ENCODE data around the gene ULK2.
"Not testable (repeated sequence)": the region's sequence is repeated elsewhere in the genome, so short reads cannot be mapped to it uniquely, and the experiment has no call there.

Gene ULK2

DNA sequence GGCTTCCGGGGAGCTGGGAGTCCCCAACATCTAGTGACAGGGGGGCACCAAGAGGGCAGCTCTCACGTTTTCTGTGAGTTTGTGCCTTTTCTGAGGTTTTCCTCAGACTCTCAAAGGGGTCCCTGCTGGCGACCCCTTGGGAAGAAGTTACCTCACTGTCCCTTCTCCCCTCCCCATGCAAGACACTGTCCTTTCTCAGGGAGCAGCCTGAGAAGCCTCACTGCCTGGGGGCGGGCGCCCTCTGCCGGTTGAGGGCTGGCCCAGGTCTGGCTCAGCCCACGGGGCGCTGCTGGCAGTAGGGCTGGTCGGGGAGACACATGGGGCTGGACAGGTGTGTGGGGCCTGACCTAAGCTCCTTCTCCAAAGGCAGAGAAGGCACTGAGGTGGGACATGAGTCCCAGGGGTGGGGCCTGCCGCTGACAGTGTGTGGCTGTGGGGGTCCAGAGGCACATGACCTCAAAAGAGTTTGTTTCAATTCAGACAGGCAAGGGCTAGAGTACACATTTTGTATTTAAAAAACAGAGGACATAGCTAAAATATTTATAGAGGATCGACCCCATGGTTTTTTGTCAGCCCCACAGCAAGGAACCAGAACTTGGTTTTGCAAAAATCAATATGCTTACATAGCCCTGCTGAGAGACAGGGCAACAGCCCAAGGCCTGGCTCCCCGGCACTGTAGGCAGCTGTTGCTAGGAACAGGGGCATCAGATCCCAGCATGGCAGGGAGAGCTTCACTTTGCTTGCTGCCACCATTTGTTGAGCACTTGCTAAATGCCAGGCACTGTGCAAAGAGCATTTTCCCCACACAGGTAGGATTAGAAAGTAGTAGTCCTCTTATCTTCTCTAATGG, 101.1 kb downstream of the ULK2 start:
- TF ChIP-seq, protein P1, sequence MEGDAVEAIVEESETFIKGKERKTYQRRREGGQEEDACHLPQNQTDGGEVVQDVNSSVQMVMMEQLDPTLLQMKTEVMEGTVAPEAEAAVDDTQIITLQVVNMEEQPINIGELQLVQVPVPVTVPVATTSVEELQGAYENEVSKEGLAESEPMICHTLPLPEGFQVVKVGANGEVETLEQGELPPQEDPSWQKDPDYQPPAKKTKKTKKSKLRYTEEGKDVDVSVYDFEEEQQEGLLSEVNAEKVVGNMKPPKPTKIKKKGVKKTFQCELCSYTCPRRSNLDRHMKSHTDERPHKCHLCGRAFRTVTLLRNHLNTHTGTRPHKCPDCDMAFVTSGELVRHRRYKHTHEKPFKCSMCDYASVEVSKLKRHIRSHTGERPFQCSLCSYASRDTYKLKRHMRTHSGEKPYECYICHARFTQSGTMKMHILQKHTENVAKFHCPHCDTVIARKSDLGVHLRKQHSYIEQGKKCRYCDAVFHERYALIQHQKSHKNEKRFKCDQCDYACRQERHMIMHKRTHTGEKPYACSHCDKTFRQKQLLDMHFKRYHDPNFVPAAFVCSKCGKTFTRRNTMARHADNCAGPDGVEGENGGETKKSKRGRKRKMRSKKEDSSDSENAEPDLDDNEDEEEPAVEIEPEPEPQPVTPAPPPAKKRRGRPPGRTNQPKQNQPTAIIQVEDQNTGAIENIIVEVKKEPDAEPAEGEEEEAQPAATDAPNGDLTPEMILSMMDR (IDR thresholded peaks at IDR 0.05): peak; percentile 89

DNA sequence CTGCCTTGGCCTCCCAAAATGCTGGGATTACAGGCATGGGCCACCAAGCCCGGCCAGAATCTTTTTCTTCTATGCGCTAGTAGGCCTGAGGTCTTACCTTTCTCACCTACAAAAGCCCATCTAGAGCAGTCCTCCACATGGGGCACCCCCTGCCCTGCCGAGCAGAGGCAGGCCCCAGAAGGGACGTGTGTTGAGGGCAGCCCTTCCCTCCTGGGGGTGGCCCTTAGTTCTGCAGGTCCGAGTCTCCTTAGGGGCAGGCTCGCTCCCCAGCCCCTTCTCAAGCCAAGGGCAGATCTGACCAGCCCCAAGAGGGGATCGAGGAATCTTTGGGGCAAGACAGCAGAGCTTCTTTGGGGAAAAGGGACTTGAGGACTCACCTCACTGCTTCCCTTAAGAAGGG, 101.7 kb downstream of the ULK2 start:
- H3K27ac ChIP-seq: no peak overlapping the region
- TF ChIP-seq, protein P1 (IDR thresholded peaks at IDR 0.05): no peak

More for the DNA sequence above, 101.1 kb downstream of the ULK2 start:
- no peak overlapping the region for H3K4me3 ChIP-seq
- peak; percentile 86 for DNase-seq (ENCODE audit: low spot score)
- H3K27ac ChIP-seq: no peak overlapping the region

DNA sequence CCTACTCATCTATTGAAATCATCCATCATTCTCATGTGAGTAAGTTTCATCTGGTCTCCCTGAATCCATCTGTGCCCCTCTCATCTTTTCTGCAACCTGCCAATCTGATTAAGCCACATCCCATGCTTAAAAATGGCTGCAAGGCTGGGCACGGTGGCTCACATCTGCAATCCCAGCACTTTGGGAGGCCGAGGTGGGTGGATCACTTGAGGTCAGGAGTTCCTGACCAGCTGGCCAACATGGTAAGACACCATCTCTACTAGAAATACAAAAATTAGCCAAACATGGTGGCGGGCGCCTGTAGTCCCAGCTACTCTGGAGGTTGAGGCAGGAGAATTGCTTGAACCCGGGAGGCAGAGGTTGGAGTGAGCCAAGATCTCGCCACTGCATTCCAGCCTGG, 103.7 kb downstream of the ULK2 start:
- DNase-seq (ENCODE audit: low spot score): peak; percentile 36
- not testable (repeated sequence) for H3K4me3 ChIP-seq, H3K27ac ChIP-seq

More for the DNA sequence above, 101.7 kb downstream of the ULK2 start:
- H3K4me3 ChIP-seq: no peak overlapping the region
- no peak for DNase-seq (ENCODE audit: low spot score)

DNA sequence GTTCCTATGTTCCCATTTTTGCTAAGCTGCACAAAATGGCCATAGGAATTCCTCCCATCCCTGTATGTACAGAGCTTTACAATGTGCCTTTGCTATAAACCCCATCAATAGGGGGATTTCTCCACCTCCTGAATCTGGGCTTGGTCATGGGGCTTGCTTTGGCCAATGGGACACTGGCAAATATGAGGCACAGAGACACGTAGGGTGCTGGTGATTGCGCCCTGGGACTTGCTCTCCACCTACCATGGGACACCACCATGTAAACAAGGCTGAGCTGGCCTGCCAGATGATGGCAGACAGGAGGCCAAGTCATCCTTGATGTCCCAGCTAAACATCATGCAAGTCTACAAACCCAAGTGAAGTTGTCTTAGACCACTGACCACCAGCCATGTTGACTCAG, 104.3 kb downstream of the ULK2 start:
- Histone ChIP-seq H3K4me3 (no peak overlapping the region), H3K27ac (no peak overlapping the region)
- TF ChIP-seq, protein P1 (IDR thresholded peaks at IDR 0.05): no peak
- DNase-seq (ENCODE audit: low spot score): no peak

DNA sequence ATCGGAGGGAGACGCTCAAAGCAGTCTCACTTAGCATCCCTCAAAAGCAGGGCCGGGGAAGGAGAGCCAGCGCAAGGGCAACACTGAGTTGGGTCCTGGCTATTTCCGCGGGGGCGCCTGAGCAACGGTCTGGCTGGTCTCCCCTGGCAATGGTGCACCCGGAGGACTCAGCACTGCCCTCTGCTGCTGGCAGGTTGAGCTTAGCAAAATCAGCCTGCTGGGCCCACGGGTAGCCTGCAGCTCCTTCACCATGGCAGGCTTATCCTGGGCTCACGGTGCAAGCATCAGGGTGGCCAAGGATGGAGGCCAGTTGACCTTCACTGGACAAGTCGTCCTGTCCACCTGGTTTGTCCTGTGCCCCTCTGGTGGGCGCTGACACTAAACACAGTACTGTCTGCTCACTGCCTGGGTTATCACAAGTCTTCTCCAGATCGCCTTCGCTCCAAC, 105.2 kb downstream of the ULK2 start:
- H3K27ac ChIP-seq: no peak overlapping the region
- TF ChIP-seq, protein P1 (IDR thresholded peaks at IDR 0.05): peak; percentile 78
- peak; percentile 75 for DNase-seq (ENCODE audit: low spot score)
- no peak overlapping the region for H3K4me3 ChIP-seq

DNA sequence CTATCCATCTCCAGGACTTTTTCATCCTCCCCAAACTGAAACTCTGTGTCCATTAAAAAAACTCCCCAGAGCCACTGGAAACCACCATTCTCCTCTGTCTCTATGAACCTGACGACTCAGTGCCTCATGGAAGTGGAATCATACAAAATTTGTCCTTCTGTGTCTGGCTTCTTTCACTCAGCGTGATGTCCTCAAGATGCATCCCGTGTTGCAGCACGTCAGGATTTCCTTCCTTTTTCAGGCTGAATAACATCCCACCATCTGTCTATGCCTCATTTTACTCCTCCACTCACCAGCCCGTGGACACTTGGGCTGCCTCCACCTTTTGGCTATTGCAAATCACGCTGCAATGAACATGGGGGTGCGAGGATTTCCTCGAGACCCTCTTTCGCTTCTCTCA, 107.0 kb downstream of the ULK2 start:
- TF ChIP-seq, protein P1 (IDR thresholded peaks at IDR 0.05): no peak
- H3K4me3 ChIP-seq: no peak overlapping the region
- H3K27ac ChIP-seq: no peak overlapping the region
- peak; percentile 40 for DNase-seq (ENCODE audit: low spot score)

DNA sequence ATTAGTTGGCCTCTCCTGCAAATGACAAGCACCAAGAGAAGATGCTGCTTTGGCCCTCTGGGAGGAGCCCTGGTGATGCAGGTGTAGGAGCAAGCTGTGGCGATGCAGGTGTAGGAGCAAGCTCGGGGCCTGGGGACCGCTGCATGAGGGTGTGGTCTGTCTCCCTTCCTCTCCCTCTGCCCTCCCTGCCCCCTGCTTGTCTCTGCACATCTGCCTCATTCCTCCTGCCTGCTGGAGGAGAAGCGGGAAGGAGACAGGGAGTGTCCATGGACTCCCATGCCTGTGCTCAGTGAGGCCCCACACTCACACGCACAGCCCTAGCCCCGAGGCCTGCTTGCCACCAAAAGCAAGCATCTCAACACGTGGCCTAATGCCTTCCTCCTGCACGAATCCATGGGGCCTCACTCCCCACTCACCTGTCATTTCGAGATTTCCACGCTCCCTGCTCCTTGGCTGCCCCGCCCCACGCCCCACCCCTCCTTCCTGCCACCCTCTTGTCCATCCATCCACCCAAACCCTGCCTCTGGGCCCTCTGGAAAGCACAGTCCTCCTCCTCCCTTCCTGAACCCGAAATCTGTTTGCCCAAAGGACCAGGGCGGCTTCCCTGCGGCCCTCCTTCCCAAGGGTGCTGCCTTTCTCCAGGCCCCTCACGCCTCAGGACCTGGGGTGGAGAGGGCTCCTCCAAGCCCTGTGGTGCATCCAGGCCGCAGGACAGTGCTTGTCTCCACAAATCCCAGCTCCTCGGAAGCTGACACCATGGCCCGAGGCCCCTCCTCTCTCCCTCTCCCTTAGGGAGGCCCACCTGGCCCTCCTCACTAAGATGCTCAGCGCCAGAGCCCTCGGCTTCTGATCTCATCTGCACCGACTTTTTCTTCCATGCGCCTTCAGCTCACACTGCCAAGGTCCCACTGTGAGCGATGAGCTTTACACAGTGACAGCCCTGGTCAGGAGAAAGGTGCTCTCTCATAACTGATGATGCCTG, 107.9 kb downstream of the ULK2 start:
- TF ChIP-seq, protein P1 (IDR thresholded peaks at IDR 0.05): no peak
- Histone ChIP-seq H3K27ac (no peak overlapping the region), H3K4me3 (no peak overlapping the region)
- DNase-seq (ENCODE audit: low spot score): peak; percentile 63

Measured in coronary artery (tissue), 2 donors.